ENCODE results near the gene LDLRAD4.

Gene LDLRAD4

DNA sequence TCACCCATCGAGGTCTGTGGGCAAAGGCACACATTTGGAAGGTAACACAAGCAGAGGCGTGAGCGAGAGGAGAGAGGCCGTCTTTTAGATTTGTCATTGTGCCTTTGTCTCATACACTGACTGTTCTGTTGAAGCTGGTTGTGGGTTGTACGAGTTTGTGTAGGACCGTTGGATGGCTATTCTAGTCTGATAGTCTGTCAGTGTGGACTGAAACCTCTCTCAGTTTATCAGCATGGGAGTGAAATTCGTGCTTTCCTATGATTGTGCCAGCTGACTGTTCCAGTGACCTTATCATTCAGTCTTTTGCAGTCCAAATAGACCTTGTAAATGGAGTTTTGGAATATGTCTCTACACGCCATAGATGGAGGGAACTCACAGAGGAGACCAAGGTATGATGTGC is 143.5 kb downstream of the LDLRAD4 start:
- TF ChIP-seq SPI1 (IDR thresholded peaks at IDR 0.05; ENCODE audit: borderline replicate concordance, low read depth) (no peak), GABPA (IDR thresholded peaks at IDR 0.05; ENCODE audit: low read depth) (no peak), POLR2AphosphoS5 (IDR thresholded peaks at IDR 0.05; ENCODE audit: low read depth) (no peak)
- TF ChIP-seq, protein P1, sequence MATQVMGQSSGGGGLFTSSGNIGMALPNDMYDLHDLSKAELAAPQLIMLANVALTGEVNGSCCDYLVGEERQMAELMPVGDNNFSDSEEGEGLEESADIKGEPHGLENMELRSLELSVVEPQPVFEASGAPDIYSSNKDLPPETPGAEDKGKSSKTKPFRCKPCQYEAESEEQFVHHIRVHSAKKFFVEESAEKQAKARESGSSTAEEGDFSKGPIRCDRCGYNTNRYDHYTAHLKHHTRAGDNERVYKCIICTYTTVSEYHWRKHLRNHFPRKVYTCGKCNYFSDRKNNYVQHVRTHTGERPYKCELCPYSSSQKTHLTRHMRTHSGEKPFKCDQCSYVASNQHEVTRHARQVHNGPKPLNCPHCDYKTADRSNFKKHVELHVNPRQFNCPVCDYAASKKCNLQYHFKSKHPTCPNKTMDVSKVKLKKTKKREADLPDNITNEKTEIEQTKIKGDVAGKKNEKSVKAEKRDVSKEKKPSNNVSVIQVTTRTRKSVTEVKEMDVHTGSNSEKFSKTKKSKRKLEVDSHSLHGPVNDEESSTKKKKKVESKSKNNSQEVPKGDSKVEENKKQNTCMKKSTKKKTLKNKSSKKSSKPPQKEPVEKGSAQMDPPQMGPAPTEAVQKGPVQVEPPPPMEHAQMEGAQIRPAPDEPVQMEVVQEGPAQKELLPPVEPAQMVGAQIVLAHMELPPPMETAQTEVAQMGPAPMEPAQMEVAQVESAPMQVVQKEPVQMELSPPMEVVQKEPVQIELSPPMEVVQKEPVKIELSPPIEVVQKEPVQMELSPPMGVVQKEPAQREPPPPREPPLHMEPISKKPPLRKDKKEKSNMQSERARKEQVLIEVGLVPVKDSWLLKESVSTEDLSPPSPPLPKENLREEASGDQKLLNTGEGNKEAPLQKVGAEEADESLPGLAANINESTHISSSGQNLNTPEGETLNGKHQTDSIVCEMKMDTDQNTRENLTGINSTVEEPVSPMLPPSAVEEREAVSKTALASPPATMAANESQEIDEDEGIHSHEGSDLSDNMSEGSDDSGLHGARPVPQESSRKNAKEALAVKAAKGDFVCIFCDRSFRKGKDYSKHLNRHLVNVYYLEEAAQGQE (IDR thresholded peaks at IDR 0.05; ENCODE audit: insufficient replicate concordance, low read depth), result no peak
- TF ChIP-seq, protein P2, sequence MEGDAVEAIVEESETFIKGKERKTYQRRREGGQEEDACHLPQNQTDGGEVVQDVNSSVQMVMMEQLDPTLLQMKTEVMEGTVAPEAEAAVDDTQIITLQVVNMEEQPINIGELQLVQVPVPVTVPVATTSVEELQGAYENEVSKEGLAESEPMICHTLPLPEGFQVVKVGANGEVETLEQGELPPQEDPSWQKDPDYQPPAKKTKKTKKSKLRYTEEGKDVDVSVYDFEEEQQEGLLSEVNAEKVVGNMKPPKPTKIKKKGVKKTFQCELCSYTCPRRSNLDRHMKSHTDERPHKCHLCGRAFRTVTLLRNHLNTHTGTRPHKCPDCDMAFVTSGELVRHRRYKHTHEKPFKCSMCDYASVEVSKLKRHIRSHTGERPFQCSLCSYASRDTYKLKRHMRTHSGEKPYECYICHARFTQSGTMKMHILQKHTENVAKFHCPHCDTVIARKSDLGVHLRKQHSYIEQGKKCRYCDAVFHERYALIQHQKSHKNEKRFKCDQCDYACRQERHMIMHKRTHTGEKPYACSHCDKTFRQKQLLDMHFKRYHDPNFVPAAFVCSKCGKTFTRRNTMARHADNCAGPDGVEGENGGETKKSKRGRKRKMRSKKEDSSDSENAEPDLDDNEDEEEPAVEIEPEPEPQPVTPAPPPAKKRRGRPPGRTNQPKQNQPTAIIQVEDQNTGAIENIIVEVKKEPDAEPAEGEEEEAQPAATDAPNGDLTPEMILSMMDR (IDR thresholded peaks at IDR 0.05; ENCODE audit: insufficient read depth, low read length), result no peak
- no peaks in the 10 kb centered on the region for H3K27me3 ChIP-seq (ENCODE audit: insufficient read depth, poor library complexity, severe bottlenecking)
- H3K4me3 ChIP-seq (replicated peaks; ENCODE audit: insufficient read depth, low read length), result no peak overlapping the region
- DNase-seq (ENCODE audit: low read depth in 1 of 2, low spot score in 1 of 2), result no peak
- H3K27ac ChIP-seq (replicated peaks), result no peak overlapping the region

DNA sequence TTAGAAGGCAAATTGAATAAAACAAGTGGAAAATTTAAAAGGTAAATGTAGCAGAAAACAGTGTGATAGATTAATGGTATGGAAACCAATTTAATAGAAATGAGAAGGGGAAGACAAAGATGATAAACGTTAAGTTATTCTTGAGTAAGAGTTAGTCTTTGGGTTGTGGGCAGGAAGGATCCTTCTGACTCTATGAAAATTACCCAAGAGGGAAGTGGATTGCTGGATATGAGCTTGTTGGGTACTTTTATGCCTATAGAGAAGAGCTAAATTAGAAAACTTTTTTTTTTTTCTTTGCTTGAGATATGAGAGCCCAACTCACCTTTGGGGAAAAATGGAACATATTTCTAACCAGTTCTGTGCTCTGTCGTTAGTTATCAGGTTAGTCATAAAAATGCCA is 144.0 kb downstream of the LDLRAD4 start:
- no peak overlapping the region for H3K4me3 ChIP-seq (replicated peaks; ENCODE audit: insufficient read depth, low read length)
- DNase-seq (ENCODE audit: low read depth in 1 of 2, low spot score in 1 of 2), result no peak
- no peaks in the 10 kb centered on the region for H3K27me3 ChIP-seq (ENCODE audit: insufficient read depth, poor library complexity, severe bottlenecking)
- TF ChIP-seq SPI1 (IDR thresholded peaks at IDR 0.05; ENCODE audit: borderline replicate concordance, low read depth) (peak; percentile 53), POLR2AphosphoS5 (IDR thresholded peaks at IDR 0.05; ENCODE audit: low read depth) (no peak), GABPA (IDR thresholded peaks at IDR 0.05; ENCODE audit: low read depth) (no peak)
- TF ChIP-seq, protein P2 (IDR thresholded peaks at IDR 0.05; ENCODE audit: insufficient read depth, low read length), result no peak
- no peak overlapping the region for H3K27ac ChIP-seq (replicated peaks)

DNA sequence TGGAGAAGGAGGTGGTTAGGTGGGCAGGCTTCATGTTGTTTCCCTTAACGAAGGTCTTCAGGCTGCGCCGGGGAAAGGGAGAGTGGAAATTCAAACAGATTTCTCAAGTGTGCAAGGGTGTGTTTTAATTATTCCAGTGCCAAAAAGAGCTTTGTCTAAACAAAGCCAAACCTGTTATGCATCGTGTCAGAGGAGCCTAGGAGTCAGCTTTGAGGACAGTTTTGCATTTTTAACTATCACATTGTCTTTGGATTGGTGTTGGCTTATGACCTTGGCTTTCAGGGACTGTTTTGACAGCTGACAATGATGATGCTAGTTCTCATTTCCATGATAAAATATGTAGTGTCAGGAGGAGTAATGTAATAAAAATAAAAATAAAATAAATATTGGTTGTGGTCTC is 144.8 kb downstream of the LDLRAD4 start:
- no peak overlapping the region for H3K4me3 ChIP-seq (replicated peaks; ENCODE audit: insufficient read depth, low read length)
- no peak overlapping the region for H3K27ac ChIP-seq (replicated peaks)
- no peak for DNase-seq (ENCODE audit: low read depth in 1 of 2, low spot score in 1 of 2)
- no peak for TF ChIP-seq GABPA (IDR thresholded peaks at IDR 0.05; ENCODE audit: low read depth)
- no peak for TF ChIP-seq SPI1 (IDR thresholded peaks at IDR 0.05; ENCODE audit: borderline replicate concordance, low read depth)
- no peak for TF ChIP-seq POLR2AphosphoS5 (IDR thresholded peaks at IDR 0.05; ENCODE audit: low read depth)
- TF ChIP-seq, protein P2 (IDR thresholded peaks at IDR 0.05; ENCODE audit: insufficient read depth, low read length), result no peak
- TF ChIP-seq, protein P1 (IDR thresholded peaks at IDR 0.05; ENCODE audit: insufficient replicate concordance, low read depth), result no peak
- no peaks in the 10 kb centered on the region for H3K27me3 ChIP-seq (ENCODE audit: insufficient read depth, poor library complexity, severe bottlenecking)

DNA sequence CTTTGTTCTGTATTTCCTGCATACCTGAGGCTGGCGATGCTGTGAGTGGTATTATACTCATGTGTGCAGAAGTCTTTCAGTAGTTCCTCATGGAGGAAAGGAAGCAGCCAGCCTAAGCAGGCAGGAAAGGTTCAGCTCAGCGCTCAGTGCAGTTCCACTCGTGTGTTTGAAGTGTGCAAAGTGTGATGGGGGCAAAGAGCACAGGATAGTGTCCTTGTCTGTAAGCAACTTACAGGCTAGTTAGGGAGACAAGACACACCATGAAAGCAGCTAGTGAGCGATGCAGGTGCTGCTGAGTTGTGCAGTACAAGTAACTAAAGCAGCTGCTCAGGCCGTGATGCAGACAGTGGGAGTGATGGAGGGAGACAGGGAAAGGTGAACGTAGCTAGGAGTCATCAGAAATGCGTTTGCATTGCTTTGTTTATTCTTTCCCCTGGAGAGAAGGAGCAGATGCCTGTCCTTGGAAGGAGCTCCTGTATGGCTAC is 146.2 kb downstream of the LDLRAD4 start:
- TF ChIP-seq, protein P1 (IDR thresholded peaks at IDR 0.05; ENCODE audit: insufficient replicate concordance, low read depth), result no peak
- TF ChIP-seq GABPA (IDR thresholded peaks at IDR 0.05; ENCODE audit: low read depth), result no peak
- Histone ChIP-seq H3K27me3 (ENCODE audit: insufficient read depth, poor library complexity, severe bottlenecking) (no peaks in the 10 kb centered on the region), H3K27ac (replicated peaks) (no peak overlapping the region), H3K4me3 (replicated peaks; ENCODE audit: insufficient read depth, low read length) (no peak overlapping the region)
- no peak for DNase-seq (ENCODE audit: low read depth in 1 of 2, low spot score in 1 of 2)

All from HL-60 (cell line).